Measurements from ENCODE around the gene LRRC61.
"Not testable (repeated sequence)": the region's sequence is repeated elsewhere in the genome, so short reads cannot be mapped to it uniquely, and the experiment has no call there.

The LRRC61 gene, protein sequence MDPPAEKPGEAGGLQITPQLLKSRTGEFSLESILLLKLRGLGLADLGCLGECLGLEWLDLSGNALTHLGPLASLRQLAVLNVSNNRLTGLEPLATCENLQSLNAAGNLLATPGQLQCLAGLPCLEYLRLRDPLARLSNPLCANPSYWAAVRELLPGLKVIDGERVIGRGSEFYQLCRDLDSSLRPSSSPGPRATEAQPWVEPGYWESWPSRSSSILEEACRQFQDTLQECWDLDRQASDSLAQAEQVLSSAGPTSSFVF

DNA sequence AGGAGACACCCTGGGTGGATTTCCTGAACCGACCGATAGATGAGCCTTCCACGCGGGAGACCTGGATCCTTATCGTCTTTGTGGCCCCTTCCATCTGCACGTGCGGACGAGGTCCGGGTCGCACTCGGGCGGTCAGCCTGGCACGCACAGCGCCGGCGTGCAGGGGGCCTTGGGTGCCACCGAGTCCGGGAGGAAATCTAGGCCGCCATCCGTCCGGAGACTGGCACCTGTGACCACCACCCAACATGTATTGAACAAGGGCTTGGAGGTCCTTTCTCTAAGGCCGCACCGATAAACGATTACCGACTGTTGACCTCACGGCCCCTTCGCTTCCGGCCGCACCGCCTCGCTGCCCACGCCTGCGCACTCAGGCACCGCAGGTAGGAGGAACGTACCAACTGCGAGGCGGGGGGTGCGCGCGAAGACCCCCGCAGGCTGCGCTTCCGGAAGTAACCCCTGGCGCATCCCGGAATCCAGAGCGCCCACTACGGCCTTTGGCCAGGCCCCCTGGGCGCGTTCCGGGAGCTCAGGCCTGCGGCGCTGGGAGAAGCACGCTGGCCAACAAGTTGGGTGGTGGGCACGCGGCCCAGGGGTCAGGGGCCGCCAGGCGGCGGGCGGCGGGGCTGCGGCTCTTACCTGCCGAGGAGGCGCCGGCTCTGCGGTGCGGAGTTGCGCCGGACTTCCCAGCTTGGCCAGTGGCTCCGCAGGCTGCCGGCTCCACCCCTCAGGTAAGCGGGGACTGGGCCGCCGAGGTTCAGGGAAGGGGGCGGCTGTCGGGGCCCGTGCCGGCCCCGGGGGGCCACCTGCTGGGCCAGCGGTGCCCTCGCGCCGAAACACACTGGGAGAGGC lies at the start of gene LRRC61, which contains the start of gene ACTR3C:
LRRC61 (plus strand) TSS at position 523 of the 849 bp plus-strand sequence. CDS start 13,507 bp downstream, outside the sequence.
ACTR3C (minus strand) TSS at position 713 of the 849 bp plus-strand sequence. CDS start 28,249 bp downstream, outside the sequence.
- peak; percentile 81 for DNase-seq (ENCODE audit: low spot score)

DNA sequence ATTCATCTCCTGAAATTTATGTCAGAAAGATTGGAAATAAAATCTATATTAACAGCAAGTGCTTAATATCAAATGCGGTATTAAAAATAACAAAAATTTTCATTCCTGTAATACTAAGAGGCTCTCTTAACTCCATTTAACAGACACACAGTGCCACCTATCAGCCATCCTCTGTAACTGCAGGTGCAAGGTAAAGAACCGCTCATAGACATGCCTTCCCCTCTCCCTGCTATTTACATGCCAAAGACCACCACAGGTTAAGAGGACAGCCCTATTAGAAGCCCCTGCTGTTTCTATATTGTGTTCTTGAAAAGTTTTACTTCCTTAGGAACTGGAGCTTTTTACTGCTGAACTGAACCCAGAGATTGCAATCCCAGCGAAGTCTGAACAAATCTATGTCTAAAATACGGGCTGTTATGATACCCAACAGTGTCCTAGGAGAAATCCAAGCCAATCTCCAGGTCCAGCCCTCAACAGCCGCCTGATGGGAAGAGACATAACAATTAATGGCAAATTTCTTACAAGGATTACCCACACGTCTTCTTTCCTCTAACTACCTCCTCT lies 46.9 kb upstream of the LRRC61 start:
- DNase-seq (ENCODE audit: low spot score) = peak; percentile 34

DNA sequence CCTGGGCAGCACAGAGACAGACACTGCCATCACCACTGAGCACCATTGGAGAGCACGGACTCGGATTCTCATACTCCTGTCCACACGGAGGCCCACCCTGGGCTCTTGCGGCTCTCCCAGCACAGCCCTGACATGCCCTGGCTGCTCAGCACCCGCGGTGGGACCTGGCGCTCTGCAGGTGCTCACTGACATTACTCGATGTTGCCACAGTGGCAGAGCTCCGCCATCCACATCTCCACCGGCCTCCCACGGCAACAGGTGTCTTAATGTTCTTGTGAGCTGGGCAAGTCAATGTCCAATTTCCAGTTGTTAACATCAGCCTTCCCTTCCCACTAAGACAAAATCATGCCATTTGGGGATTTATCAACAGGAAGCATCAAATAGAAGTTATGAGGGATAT lies 44.8 kb upstream of the LRRC61 start:
- not testable (repeated sequence) for DNase-seq (ENCODE audit: low spot score)

DNA sequence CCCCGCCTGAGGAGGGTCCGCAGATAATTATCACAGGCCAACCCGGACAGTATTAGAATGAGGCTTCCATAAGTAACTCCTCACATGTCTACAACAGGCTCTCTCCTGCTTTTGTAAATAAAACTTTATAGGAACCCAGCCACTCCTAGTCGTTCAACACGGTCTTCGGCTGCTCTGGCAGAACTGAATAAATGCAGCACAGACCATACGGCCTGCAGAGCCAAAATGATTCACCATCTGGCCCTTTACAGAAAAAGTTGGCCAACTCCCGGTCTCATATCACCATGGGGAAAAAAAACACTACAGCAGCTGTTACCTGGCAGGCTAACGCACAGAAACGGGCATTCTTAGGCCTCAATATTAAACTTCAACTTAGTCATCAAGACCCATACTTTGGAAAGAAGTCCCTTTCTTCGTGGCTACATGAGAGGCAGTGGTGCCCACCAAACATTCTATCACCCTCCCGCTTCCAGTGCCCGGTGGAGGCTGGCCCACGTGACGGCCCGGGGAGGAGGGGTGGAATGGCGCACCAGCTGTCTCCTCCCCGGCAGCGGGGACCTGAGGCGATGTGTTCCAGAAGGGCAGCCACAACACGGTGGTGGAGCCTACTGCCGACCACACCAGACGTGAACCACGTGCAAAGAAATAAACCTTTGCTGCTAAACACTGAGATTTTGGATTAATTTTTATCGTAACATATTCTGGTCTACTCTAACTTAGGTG lies 41.3 kb upstream of the LRRC61 start:
- DNase-seq (ENCODE audit: low spot score) = not testable (repeated sequence)

DNA sequence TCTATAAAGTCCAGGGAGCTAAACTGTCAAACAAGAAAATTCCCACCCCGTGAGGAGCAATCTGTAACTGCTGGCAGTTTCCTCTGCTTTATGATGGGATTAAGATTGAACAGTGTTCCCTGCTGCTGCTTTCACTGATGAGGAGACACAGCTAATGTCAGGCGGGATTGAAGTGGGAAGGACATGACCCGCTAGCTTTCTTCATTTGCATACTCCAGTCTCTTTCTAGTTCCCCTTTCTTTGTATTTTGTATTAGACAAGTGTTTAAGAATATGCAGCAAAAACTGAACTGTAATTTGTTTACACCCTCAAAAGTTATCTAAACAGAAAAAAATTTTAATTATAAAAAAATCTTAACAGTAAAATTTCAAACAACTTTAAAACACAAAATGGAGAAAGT lies 40.0 kb upstream of the LRRC61 start:
- DNase-seq (ENCODE audit: low spot score) = not testable (repeated sequence)

DNA sequence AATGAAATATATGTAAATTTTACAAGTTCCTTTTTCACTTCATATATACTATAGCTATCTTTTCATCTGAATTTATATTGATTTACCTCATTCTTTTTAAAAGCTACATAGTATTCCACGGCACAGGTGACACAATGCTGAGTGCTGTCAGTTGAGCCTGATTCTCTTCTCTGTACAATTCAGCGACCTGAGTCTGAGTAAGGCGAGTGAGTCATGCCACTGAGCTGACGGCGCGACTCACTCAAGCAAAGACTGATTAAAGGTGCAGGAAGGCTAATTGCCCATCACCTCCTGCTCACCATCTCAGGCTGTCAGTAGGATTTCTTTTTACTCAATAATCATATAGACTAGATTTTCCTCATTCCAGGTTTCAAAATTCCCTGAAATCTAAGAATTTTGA lies 39.5 kb upstream of the LRRC61 start:
- DNase-seq (ENCODE audit: low spot score) = peak; percentile 26

DNA sequence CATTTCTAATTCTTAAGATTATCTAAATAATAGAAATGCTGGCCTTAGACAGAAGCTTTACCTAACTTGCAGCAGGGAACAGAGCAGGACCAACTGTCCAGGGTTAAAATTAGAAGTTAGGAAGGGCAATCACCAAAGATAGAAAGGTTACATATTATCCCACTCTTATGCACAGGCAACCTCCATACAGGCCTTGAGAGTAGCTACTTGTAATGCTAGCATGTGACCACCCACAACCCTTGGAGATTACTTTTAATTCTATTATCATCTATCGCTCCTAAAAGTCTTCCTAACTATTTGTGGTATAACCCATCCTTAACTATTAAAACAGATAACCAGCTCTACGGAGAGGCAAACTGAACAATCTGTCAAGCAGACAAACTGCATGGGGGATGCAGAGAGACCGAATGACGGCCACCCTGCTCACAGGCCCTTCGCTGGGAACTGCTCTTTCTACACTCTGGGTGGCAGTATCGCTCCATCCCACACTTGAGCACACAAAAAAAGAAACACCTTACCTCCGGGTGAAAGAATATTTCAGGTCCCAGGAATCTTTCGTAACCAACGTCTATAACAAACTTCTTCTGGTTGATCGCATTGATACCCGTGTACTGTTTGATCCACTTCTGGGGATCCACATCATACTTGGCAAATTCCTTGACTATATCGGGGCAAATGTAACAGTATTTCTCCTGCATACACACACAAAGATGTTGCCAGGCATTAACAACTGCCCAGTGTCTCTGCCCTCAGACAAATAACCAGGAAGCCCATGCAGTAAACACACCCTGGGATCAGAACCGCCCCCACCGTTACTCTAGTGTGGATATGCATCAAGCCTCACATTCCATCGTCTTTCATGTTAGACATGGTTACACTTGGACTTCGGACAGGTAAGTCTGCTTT lies 37.1 kb upstream of the LRRC61 start:
- DNase-seq (ENCODE audit: low spot score) = peak; percentile 47

DNA sequence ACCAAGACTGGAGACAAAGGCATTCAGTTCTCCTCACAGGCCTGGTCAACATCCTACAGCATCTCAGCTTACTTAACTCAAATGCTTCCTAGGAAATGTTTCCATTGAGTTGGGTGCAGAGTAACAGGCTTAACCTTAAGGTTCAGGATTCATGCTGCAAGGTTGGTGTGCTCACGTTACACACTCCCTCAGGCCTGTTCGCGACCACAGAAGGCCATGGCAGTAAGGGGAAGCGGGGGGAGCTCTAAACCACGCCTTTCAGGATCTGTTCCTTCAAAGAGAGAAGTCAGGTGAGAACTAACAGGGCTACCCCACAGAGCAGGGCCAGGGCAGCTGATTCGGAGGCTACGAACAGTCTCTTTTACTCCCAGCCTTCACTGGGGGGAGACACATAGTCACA lies 35.3 kb upstream of the LRRC61 start:
- DNase-seq (ENCODE audit: low spot score) = not testable (repeated sequence)

DNA sequence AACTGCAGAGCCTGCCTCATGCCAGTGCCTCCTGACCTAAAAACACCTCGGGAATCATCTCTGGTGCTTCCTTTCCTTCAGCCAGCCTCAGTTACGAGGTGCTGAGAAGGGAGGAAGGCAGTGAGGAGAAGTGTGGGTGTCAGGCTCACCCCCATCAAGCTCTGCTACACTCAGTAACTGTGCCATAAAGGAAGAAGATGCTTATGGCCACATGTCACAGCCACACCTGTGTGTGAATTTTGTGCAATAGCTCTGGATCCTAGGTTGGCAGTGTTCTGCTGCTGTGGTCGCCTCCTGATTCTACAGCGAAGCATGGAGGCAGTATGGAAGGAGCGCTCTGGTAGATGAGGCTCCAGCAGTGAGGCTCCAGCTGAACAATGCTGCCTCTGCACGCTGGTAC lies 34.3 kb upstream of the LRRC61 start:
- DNase-seq (ENCODE audit: low spot score) = not testable (repeated sequence)

DNA sequence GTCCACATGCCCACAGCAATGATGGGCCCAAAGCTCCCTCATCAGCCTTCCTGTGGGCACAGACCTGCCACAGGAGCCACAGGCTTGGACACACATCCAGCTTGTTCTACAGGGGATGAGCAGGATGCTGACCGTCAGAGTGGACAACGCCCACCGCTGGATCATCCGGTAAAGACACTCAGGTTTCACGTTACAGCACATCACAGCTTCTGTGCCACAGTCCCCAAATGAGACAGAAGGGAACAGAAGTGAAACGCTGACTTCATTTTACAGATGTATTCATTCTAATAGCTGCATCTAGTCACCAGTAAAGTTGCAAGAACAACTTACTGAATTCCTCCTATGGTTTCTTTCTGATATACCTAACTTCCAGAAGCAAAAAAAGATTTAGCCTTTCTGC lies 32.8 kb upstream of the LRRC61 start:
- not testable (repeated sequence) for DNase-seq (ENCODE audit: low spot score)

DNA sequence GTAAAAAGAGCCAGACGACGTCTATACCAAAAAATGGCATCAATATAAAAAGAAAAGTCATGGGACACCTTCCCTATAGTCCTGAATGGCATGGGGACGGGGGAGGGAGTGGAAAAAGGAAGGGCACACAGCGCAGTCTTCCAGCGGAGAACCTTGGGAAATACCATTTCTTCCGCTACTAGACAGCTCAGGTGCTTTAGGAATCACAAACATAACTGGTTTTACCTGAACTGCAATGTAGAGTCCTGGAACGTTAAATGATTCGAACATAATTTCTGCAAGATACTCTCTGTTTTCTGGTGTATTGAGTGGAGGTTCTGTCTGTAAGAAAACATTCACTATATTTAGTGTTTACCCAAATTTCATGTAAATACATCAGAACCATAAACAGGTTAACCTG lies 28.1 kb upstream of the LRRC61 start:
- not testable (repeated sequence) for DNase-seq (ENCODE audit: low spot score)

DNA sequence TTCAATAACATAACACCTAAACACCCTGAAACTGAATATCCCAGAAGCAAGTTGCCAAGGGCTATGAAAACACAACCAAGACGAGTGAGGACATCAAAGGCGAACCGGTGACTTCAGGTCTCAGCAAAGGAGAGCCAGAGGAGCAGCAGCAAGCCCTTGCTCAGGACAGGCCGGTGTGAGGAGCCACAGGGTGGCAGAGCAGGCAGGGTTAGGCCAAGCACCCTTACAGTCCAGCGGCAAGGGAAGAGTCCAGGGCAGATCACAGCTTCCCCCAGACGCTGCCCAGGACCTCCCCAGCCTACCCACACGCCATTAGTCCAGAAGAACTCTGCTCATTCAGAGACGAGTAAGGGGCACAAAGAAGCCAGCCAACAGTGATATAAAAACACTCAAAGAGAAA lies 27.5 kb upstream of the LRRC61 start:
- not testable (repeated sequence) for DNase-seq (ENCODE audit: low spot score)

DNA sequence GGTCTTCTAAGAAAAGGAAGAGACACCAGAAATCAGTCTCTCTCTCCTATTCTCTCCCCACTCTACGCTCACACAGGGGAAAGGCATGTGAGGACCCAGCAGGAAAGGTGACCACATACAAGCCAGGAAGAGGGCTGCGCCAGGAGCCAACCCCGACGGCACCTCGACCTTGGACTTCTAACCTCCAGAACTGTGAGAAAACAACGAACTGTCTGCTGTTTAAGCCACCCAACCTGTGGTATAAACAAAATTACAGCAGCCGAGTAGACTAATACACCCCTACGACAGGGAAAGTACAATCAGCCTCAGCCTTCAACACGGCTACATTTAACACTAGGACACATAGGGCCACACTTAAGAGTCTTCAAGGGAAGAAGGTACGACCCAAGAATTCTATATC lies 26.4 kb upstream of the LRRC61 start:
- DNase-seq (ENCODE audit: low spot score) = not testable (repeated sequence)

DNA sequence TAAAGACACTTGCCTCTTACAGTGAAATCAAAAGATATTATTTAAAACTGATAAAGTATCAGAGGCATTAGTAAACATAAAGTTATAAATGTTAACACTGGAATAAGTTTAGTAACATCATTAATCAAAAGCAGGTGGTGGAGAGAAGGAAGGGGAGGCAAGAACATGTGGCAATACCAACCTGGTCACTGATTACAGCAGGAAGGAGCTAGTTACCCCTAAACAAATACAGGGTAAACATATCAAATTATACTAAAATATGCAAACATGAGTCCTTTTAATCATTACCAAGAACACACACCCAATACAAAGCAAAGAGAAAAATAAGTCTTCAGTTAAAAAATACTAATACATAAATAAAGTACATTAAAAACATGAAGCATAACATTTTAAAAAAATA lies 25.2 kb upstream of the LRRC61 start:
- DNase-seq (ENCODE audit: low spot score) = not testable (repeated sequence)

DNA sequence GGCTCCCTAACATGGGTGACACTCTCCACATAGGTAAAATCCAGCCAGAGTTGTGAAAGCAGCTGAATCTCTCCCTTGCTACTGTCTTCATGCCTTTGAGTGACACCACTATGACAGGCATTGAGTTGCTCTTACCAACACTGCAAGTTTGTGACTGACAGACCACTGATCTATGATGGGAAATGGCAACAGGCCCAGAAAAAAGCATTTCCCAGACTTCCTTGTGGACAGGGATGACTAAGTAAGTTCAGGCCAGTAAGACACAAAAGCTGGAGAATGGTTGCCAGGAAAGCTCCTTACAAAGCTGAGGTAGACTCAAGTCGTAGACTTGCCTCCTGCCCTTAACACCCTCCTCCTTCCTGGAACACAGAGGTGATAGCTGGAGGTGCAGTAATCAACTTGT lies 20.2 kb upstream of the LRRC61 start:
- DNase-seq (ENCODE audit: low spot score) = peak; percentile 98

DNA sequence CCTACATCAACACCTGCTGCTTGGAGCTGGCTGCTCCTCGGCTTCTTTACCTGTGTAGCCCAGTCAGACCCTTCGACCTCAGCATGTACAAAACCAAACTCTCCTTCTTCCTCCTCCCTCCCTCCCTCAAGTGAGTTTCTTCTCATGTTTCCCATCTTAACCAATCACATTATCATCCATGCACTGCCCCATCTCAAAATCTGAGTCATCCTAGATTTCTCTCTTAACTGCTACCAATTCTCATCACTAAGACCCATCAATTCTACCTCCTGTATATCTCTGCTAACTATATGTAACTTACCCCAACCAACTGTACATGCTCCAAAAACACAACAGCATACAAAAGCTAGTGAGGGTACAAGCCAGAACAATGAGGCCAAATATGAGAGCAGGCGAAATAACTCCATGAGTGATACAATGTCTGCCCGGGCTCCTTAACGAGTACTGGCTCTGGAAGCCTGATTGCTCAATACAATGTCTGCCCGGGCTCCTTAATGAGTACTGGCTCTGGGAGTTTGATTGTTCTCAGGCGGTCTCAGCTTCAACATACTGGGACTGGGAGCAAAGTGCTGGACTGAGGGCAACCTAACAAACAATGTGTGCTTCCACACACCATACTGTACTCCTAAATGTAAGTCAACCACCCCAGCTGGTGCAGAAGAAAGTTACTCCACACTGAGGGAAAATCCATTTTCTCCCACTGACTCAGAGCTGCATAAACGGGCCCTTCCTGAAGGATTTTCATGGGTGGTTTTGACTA lies 18.5 kb upstream of the LRRC61 start:
- DNase-seq (ENCODE audit: low spot score) = not testable (repeated sequence)

DNA sequence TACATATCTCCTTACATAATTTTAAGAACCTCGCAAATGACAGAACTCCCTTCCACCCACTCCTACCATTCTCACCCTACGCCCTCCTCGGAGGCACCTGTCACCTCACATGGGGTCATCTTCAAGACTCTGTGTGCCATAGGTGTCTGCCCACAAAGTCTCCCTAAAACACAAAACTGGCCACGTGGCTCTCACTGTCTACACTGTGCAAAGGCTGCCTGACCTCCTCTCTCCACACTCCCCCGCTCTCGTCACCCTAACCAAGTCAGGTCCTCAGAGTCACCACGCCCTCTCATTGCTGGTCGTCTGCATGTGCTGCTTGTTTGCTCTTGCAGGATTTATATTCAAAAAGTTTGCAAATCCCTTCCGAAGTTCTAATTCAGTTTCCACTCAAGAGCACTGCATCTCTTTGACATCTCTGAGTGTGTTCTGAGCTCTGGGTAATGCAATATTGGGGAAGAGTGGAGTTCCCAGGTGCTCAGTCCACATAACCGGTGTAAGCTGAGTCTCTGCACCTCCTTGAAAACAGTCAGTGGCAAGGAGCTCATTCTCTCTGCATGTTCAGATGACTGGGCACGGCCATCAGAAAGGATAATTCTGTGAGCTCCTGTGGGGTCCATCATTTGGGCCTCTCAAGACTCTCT lies 17.8 kb upstream of the LRRC61 start:
- DNase-seq (ENCODE audit: low spot score) = not testable (repeated sequence)

DNA sequence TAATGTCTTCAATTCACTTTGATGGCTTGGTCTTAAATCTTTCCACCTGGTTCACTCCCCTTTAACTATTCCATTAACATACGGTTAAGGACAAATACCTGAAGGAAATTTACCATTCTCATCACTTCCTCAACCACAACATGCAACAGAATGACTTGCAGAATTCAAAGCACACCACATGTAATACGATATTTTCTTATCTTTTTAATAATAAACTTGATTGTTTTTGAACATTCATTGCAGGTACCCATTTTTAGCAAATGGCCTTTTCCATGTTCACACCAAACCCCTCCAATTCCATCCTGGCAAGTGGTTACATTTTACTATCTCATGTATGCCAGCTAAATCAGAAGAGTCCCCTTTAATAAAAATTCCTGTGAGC lies 17.3 kb upstream of the LRRC61 start:
- DNase-seq (ENCODE audit: low spot score) = not testable (repeated sequence)

DNA sequence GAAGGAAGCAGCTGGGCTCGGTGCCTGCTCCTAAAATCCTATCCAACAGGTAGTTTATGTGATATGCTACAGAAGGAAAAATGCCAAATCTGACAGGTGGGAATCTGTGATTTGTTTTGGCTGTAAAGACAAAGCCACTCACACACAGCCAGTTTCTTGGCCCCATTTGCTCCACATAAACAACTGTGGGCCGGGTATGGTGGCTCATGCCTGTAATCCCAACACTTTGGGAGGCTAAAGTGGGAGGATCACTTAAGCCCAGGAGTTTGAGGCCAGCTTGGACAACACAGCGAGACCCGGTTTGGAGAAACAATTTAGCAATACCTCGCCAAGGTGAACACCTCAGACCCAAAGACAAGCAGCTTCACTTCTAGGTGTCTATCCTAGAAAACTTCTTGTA lies 16.8 kb upstream of the LRRC61 start:
- DNase-seq (ENCODE audit: low spot score) = not testable (repeated sequence)

DNA sequence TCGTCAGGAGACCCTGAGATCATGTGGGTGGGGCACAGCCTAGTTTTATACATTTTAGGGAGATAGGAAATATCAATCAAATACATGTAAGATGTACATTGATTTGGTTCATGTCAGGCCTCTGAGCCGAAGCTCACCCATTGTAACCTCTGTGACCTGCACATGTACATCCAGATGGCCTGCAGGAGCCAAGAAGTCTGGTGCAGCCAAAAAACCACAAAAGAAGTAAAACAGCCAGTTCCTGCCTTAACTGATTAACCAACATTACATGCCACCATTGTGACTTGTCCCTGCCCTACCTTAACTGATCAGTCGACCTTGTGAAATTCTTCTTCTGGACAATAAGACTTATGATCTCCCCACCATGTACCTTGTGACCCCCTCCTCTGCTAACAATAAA lies 16.0 kb upstream of the LRRC61 start:
- peak; percentile 69 for DNase-seq (ENCODE audit: low spot score)
